ENCODE results near the gene SCN10A.

- TF ChIP-seq CTCF (IDR thresholded peaks at IDR 0.05) (no peak), POLR2A (IDR thresholded peaks at IDR 0.05) (no peak)
These were observed 11.8 kb upstream of the SCN10A start for GRCh38 chr3:38827791-38828190.
